ENCODE measurements around the gene DBF4B.

GRCh38 chr17:44766409-44767038, 58.1 kb downstream of the DBF4B start:
- TF ChIP-seq CTCF (IDR thresholded peaks at IDR 0.05) (no peak), POLR2A (IDR thresholded peaks at IDR 0.05) (no peak), EP300 (IDR thresholded peaks at IDR 0.05) (no peak), POLR2AphosphoS5 (IDR thresholded peaks at IDR 0.05) (no peak)
